HepG2 (cell line): ENCODE data around the gene ATPAF1. TPM values are rescaled to one million over a fixed set of nuclear protein-coding genes. Genes with fewer than 3 reads are reported as not detected.

Experiments used
- ATAC-seq: fragments of 200-7000 bp; cut with Tn5 transposase; 3 replicates; pipeline ENCODE4 v1.9.1; 2020; ENCODE audit warnings: mild to moderate bottlenecking, moderate library complexity
- BruUV-seq: library from RNA; stranded (reverse); fragments of 400-500 nt; replicated peaks from 2 replicates; lab custom pipeline; 2021; lab: Mats Ljungman, UMichigan
- CTCF ChIA-PET: fragments of 300-600 bp; formaldehyde crosslinking; extraction: SDS; loops from one replicate; lab custom pipeline; 2021; ENCODE audit warnings: low total read pairs, inconsistent platforms, low intra/inter-chr PET ratio; lab: Yijun Ruan, JAX
- POLR2A ChIA-PET: fragments of 350-600 bp; sonication (Branson Sonifier 250); formaldehyde crosslinking; loops from one replicate; lab custom pipeline; 2020; ENCODE audit warnings: antibody characterized with exemption, inconsistent platforms; lab: Yijun Ruan, JAX
- DNase-seq: peaks from one replicate; pipeline ENCODE4 v3.0.0-alpha.2; 2015; ENCODE audit warnings: low spot score
- FAIRE-seq: peaks from 3 replicates; lab custom pipeline; 2011; peaks lifted over from hg19 to GRCh38; lab: Jason Lieb, UNC
- H2AFZ ChIP-seq: one replicate; pipeline ENCODE4 v1.6.1; 2011; ENCODE audit warnings: low read length, inconsistent platforms
- H3K27ac ChIP-seq: fragments of 300-600 bp; 3 replicates; pipeline ENCODE4 v1.8.0; 2011; ENCODE audit warnings: mixed run types, mild to moderate bottlenecking, mixed read lengths, low read length, inconsistent platforms; ENCODE audit not compliant: insufficient read depth; ENCODE audit errors: extremely low read length
- H3K27me3 ChIP-seq, 2 experiments: fragments of 200-600 bp in 1 of 2; 2 replicates in 1 of 2; 3 replicates in 1 of 2; pipeline versions ENCODE4 v1.6.0 to v1.8.0; 2011; ENCODE audit warnings: low read length in 2 of 2, mild to moderate bottlenecking in 2 of 2, moderate library complexity in 2 of 2, inconsistent platforms in 1 of 2; ENCODE audit not compliant: insufficient read depth in 2 of 2, control insufficient read depth in 1 of 2
- H3K36me3 ChIP-seq, 2 experiments: fragments of 200-600 bp in 1 of 2; replicated peaks in 1 of 2; 2 replicates in 1 of 2; 3 replicates in 1 of 2; pipeline versions ENCODE4 v1.5.1 to v1.8.0; 2011; ENCODE audit warnings: low read length in 2 of 2, inconsistent platforms in 1 of 2; ENCODE audit not compliant: insufficient read depth in 2 of 2, control insufficient read depth in 1 of 2
- H3K4me1 ChIP-seq: 2 replicates; pipeline ENCODE4 v1.5.1; 2012; ENCODE audit warnings: low read length, inconsistent platforms; ENCODE audit not compliant: insufficient read depth
- H3K4me2 ChIP-seq: 2 replicates; pipeline ENCODE4 v1.6.0; 2011; ENCODE audit warnings: low read depth, low read length, inconsistent platforms
- H3K4me3 ChIP-seq, 3 experiments: fragments of 200-600 bp in 1 of 3; sonication (generic), shearing (Covaris generic) in 1 of 3; replicated peaks in 1 of 3; 2 replicates each; pipeline ENCODE4 v1.5.1; 2011 to 2016; ENCODE audit warnings: low read length in 3 of 3, inconsistent platforms in 2 of 3, low read depth in 2 of 3, mild to moderate bottlenecking in 2 of 3, control low read depth in 1 of 3, mixed read lengths in 1 of 3; ENCODE audit not compliant: insufficient read depth in 1 of 3
- H3K79me2 ChIP-seq: one replicate; pipeline ENCODE4 v1.6.1; 2011; ENCODE audit warnings: low read length, inconsistent platforms; ENCODE audit not compliant: insufficient read depth
- H3K9ac ChIP-seq: 2 replicates; pipeline ENCODE4 v1.6.0; 2011; ENCODE audit warnings: mild to moderate bottlenecking, low read depth, low read length, inconsistent platforms; ENCODE audit not compliant: insufficient read depth
- H3K9me3 ChIP-seq: 2 replicates; pipeline ENCODE4 v1.5.1; 2012; ENCODE audit warnings: mild to moderate bottlenecking, low read length
- H4K20me1 ChIP-seq: 2 replicates; pipeline ENCODE4 v1.6.0; 2011; ENCODE audit warnings: inconsistent platforms, mild to moderate bottlenecking, low read length, moderate library complexity; ENCODE audit not compliant: insufficient read depth
- ARHGAP35 ChIP-seq: sonication (generic); formaldehyde crosslinking; IDR thresholded peaks from 2 replicates; pipeline ENCODE4 v1.9.0; 2022; ENCODE audit warnings: mild to moderate bottlenecking, inconsistent platforms, moderate library complexity, missing genetic modification reagents, borderline replicate concordance
- ARID3A ChIP-seq: IDR thresholded peaks from 2 replicates; pipeline ENCODE4 v1.6.1; 2012; ENCODE audit warnings: low read depth, low read length, improper control_type of control experiment
- ARNT ChIP-seq: fragments of 450-650 bp; IDR thresholded peaks from 2 replicates; pipeline ENCODE4 v1.6.1; 2017
- ATF7 ChIP-seq, 2 experiments: fragments of 450-650 bp in 1 of 2; sonication (generic) in 1 of 2; formaldehyde crosslinking in 1 of 2; IDR thresholded peaks; 2 replicates each; pipeline versions ENCODE4 v1.4.0 to v1.6.1; 2016 to 2020; ENCODE audit warnings: antibody characterized with exemption in 1 of 2, mild to moderate bottlenecking in 1 of 2, missing genetic modification reagents in 1 of 2
- FOXO1 ChIP-seq: sonication (generic); formaldehyde crosslinking; IDR thresholded peaks from 2 replicates; pipeline ENCODE4 v1.4.0; 2020; ENCODE audit warnings: missing genetic modification reagents
- GATAD1 ChIP-seq: IDR thresholded peaks from 2 replicates; pipeline ENCODE4 v1.6.1; 2016; ENCODE audit warnings: missing genetic modification reagents, missing compliant biosample characterization
- PAWR ChIP-seq: sonication (generic); formaldehyde crosslinking; IDR thresholded peaks from 2 replicates; pipeline ENCODE4 v1.4.0; 2020; ENCODE audit warnings: missing genetic modification reagents, mild to moderate bottlenecking, borderline replicate concordance
- PRDM10 ChIP-seq: sonication (generic); formaldehyde crosslinking; IDR thresholded peaks from 2 replicates; pipeline ENCODE4 v1.4.0; 2020; ENCODE audit warnings: low read depth, missing genetic modification reagents
- TARDBP ChIP-seq: sonication (generic); formaldehyde crosslinking; IDR thresholded peaks from 2 replicates; pipeline ENCODE4 v1.8.0; 2022; ENCODE audit warnings: mild to moderate bottlenecking, missing genetic modification reagents
- ZBTB4 ChIP-seq: sonication (generic); formaldehyde crosslinking; IDR thresholded peaks from 2 replicates; pipeline ENCODE4 v1.4.0; 2020; ENCODE audit warnings: missing genetic modification reagents, mild to moderate bottlenecking, borderline replicate concordance
- ZBTB43 ChIP-seq: sonication (generic); formaldehyde crosslinking; conservative IDR thresholded peaks from 2 replicates; pipeline ENCODE4 v1.4.0; 2020; ENCODE audit warnings: missing genetic modification reagents
- ZNF3 ChIP-seq: IDR thresholded peaks from 2 replicates; pipeline ENCODE4 v1.7.0; 2017; ENCODE audit warnings: inconsistent platforms
- ZNF724P ChIP-seq: sonication (generic); formaldehyde crosslinking; IDR thresholded peaks from 2 replicates; pipeline ENCODE4 v1.8.0; 2022; ENCODE audit warnings: missing genetic modification reagents, borderline replicate concordance
- ZSCAN22 ChIP-seq: sonication (generic); formaldehyde crosslinking; IDR thresholded peaks from 2 replicates; pipeline ENCODE4 v1.4.0; 2020; ENCODE audit warnings: mild to moderate bottlenecking, missing genetic modification reagents
- ZZZ3 ChIP-seq: sonication (generic); formaldehyde crosslinking; IDR thresholded peaks from 2 replicates; pipeline ENCODE4 v1.4.0; 2020; ENCODE audit warnings: missing genetic modification reagents, mild to moderate bottlenecking, borderline replicate concordance
- WGBS: methylation state at CpG from one replicate; pipeline ENCODE4 v1.1.6; 2017; ENCODE audit warnings: low lambda C conversion rate; 5-methylcytosine and 5-hydroxymethylcytosine counted together
- in situ Hi-C: cut with HindIII; loops from 2 replicates; pipeline ENCODE4 v1.10.0; 2017; ENCODE audit warnings: low pct_unique_long_range_greater_than_20kb; ENCODE audit not compliant: extremely low pct_ligation_motif_present
- intact Hi-C: fragments of 100-400 bp; cut with micrococcal nuclease; formaldehyde crosslinking; loops from one replicate; pipeline ENCODE4 v1.10.0; 2022; ENCODE audit not compliant: unreplicated experiment
- polyA plus RNA-seq, 8 experiments: library from polyadenylated mRNA; depleted of rRNA in 3 of 8; stranded (reverse) in 7 of 8; unstranded in 1 of 8; fragments of >200 nt; fragmentation: Illumina TruSeq in 4 of 8; extraction: Trizol in 4 of 8; gene quantifications; 2 replicates each; pipeline versions ENCODE4 v1.2.1 to v1.2.3, GENCODE V29; 2011 to 2016; ENCODE audit warnings: low read depth in 4 of 8, missing spikeins in 1 of 8, mixed read lengths in 1 of 8; ENCODE audit not compliant: insufficient read depth in 1 of 8
- total RNA-seq, 5 experiments: library from RNA; depleted of rRNA; stranded (reverse); fragments of >200 nt; fragmentation: Illumina TruSeq; extraction: Trizol; gene quantifications; 2 replicates each; pipeline ENCODE4 v1.2.3, GENCODE V29; 2016; ENCODE audit warnings: low read depth in 1 of 5

Gene ATPAF1
- total and polyA plus RNA-seq, 2 of the 13 experiments (the other 11 are each of a cell fraction or from before 2014, with no cell fraction given) = 66.6 to 76.7 TPM

GRCh38 chr1:46687921-46688509 lies 19.9 kb upstream of the ATPAF1 start:
- 98% methylated on average over 9 of the region's 9 CpGs for WGBS
- DNase-seq = no peak
- no peak overlapping the region for H3K27ac ChIP-seq
- in situ Hi-C loops = no loop called here
- H3K27me3 ChIP-seq = no peaks in the 10 kb centered on the region
- 0 out of 2 replicates have a peak, but pooled peaks cover 7% of the 10 kb centered on the region for H3K4me1 ChIP-seq
- H3K9ac ChIP-seq = no peak overlapping the region
- H3K79me2 ChIP-seq = no peaks in the 10 kb centered on the region
- no peaks in the 10 kb centered on the region for H4K20me1 ChIP-seq
- intact Hi-C loops = no loop called here
- CTCF ChIA-PET = no interaction called here
- POLR2A ChIA-PET = no interaction called here
- no peak overlapping the region for H3K4me3 ChIP-seq
- FAIRE-seq = no peak
- no peak overlapping the region for H2AFZ ChIP-seq
- peaks cover 13 to 90% of the 10 kb centered on the region in 2 experiments for H3K36me3 ChIP-seq
- no peak for ATAC-seq
- H3K9me3 ChIP-seq = no peaks in the 10 kb centered on the region
- no peak overlapping the region for H3K4me2 ChIP-seq
- BruUV-seq = no TSS peak
- TF ChIP-seq ZNF3 = no peak
- no peak for TF ChIP-seq GATAD1 (CRISPR knock-in tag)
- TF ChIP-seq ZZZ3 (CRISPR knock-in tag) = no peak
- no peak for TF ChIP-seq TARDBP (CRISPR knock-in tag)
- no peak for TF ChIP-seq ARID3A
- no peak for TF ChIP-seq ARNT
- no peak for TF ChIP-seq ZSCAN22
- no peak for TF ChIP-seq ZBTB4 (CRISPR knock-in tag)
- TF ChIP-seq PRDM10 = no peak
- no peak for TF ChIP-seq ARHGAP35 (CRISPR knock-in tag)
- TF ChIP-seq ZNF724P (CRISPR knock-in tag) = no peak
- TF ChIP-seq FOXO1 (CRISPR knock-in tag) = no peak
- no peak for TF ChIP-seq PAWR (CRISPR knock-in tag)
- no peak for TF ChIP-seq ZBTB43 (CRISPR knock-in tag)
- TF ChIP-seq ATF7 (IDR thresholded peaks at IDR 0.05) = no peak
- no peak for TF ChIP-seq ATF7 (CRISPR knock-in tag; IDR thresholded peaks at IDR 0.05)
